ENCODE measurements around the gene OR51G2.
"Not testable (repeated sequence)": the region's sequence is repeated elsewhere in the genome, so short reads cannot be mapped to it uniquely, and the experiment has no call there.

OR51G2 gene, protein sequence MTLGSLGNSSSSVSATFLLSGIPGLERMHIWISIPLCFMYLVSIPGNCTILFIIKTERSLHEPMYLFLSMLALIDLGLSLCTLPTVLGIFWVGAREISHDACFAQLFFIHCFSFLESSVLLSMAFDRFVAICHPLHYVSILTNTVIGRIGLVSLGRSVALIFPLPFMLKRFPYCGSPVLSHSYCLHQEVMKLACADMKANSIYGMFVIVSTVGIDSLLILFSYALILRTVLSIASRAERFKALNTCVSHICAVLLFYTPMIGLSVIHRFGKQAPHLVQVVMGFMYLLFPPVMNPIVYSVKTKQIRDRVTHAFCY

DNA sequence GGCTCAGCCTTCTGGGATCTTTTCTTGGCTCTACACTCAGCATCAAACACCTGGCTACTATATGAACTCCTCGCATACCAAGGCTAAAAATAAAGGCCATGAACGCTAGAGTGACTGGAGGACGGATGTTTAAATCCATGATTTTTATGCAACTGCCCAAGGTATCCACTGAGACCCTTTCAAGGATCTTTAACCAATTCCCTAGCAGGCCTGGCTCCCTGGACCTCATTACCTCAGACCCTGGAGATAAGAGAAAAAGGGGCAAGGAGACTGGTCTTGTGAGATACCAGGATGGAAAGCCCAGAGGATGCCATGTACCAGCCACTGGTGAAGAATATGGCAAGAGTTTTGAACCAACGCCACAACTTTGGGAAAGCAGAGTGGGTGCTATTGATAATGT lies at the start of gene OR51G2:
Gene OR51G2 (minus strand): TSS at position 101 of the 400 bp plus-strand sequence. CDS start 3,687 bp downstream, outside the sequence.
- no peak for DNase-seq (ENCODE audit: low read depth in 2 of 3, low spot score in 1 of 3)

DNA sequence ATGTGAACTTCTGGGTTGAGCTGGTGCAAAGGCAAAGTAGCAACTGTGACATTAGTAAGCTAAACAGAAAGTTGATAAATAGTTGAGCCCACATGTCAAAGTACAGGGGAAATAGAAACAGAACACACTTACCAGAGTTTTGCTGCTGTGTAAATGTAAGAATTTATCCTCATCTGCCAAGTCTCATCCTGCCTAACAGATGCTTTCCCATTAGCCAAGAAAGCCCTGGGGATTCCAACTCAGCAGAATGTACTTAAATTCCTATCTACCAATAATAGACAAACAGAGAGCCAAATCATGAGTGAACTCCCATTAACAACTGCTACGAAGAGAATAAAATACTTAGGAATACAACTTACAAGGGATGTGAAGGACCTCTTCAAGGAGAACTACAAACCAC lies 43.7 kb upstream of the OR51G2 start:
- DNase-seq (ENCODE audit: low read depth in 2 of 3, low spot score in 1 of 3) = no peak

DNA sequence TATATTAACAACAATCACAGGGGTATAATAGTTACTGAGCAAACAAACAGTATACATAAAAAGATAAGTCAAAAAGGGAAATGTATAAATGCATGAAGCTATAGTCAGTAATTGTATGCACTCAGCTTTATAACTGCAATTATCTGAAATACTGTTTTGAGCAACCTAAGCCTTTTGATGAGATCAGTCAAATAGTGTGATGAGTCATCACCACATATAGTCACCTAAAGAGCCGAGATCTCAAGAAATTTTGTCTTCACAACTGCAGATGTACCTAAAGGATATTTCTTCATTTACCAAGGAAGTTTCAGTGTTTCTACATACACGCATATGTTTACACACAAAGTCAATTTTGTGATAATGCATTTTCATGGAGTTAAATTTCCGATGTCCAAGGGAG lies 41.7 kb upstream of the OR51G2 start:
- no peak for DNase-seq (ENCODE audit: low read depth in 2 of 3, low spot score in 1 of 3)

DNA sequence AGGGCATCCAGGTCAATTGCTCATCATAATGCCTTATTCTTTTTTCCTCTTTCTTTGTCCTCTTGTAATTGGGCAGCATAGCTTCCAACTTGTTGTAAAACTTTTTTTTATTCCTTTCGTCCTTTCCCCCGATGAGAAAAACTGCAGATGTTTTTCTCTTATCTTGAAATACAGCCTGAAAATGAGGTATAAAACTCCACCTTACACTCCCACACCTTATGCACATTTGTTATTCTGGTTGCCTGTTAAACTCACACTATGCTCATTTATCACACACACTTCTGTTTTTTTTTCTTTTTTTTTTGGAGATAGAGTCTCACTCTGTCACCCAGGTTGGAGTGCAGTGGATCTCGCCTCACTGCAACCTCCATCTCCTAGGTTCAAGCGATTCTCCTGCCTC lies 38.2 kb upstream of the OR51G2 start:
- no peak for DNase-seq (ENCODE audit: low read depth in 2 of 3, low spot score in 1 of 3)

DNA sequence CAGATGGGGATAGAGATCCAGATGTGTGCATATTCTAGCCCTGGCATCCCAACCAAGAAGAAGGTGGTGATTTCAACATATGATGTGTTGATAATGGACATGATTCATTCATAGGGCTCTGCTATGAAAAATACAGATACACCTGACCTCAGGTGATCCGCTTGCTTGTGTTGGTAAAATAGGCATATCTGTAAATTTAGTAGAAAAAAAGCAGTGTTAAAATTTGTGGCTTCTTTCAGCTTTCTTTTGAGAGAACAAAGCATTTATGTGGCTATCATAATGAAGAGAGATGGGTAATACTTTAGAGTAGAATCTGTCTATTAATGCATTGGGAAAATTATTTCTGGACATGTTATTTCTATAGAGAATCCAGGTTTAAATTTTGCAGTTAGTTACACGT lies 36.5 kb upstream of the OR51G2 start, which contains the start of gene OR51A2:
Gene OR51A2 (minus strand): TSS at position 101 of the 400 bp plus-strand sequence. CDS start 0 bp downstream, at position 101.
- not testable (repeated sequence) for DNase-seq (ENCODE audit: low read depth in 2 of 3, low spot score in 1 of 3)

DNA sequence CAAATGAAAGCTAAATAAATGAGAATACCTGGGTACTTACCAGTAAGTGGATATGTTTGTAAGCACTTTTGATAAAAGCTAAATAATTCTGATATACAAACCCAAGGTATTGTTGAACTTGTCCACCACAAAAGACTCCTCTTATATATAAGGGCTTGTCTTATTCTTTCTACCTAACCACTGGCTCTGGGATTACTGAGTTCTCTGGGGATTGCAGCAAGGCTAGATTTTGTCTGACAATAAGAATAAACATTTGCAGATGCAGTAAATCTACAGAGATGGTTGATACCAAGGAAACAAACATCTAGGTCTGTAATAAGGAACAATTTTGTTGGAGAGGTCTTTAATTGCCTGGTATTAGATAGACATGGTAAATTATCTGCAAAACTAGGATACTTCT lies 28.4 kb upstream of the OR51G2 start, which contains the start of gene OR51A4:
Gene OR51A4 (minus strand): TSS at position 101 of the 400 bp plus-strand sequence. CDS start 505 bp downstream, outside the sequence.
- no peak for DNase-seq (ENCODE audit: low read depth in 2 of 3, low spot score in 1 of 3)

DNA sequence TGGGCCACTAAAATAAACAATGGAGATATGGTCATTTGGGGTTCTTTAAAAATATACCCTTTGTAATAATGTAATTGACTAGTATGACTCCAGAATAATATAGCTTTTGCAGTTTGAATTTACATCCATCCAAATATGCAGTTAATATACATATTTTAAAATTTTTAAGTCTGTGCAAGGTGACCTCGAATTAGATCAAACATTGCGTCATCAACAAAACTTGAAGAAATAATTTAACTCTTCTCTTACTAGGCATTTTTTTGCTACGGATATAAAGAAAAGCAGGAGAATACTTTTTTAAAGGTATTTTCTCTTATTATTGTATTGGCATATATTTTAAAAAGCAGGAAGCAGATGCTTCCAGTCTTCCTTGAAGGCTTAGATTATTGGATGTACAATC lies 17.6 kb upstream of the OR51G2 start:
- no peak for DNase-seq (ENCODE audit: low read depth in 2 of 3, low spot score in 1 of 3)

DNA sequence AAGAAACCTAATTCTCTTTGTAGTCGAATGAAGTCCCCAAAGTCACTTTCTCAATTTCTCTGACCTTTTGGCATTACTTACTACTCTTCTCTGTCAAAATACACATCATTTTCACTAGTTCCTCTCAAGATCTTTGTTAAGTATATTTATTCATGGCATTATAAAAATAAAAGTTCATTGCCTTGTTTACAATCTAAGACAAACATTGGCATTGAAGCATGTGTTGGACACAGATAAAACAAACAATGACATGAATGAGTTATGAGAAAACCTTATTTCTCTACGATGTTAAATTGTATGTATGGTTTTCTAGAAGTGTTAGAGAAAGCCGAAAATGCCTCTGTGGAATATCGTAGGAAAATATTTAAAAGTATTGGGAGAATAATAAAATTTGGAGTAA lies 13.6 kb upstream of the OR51G2 start:
- DNase-seq (ENCODE audit: low read depth in 2 of 3, low spot score in 1 of 3) = no peak

DNA sequence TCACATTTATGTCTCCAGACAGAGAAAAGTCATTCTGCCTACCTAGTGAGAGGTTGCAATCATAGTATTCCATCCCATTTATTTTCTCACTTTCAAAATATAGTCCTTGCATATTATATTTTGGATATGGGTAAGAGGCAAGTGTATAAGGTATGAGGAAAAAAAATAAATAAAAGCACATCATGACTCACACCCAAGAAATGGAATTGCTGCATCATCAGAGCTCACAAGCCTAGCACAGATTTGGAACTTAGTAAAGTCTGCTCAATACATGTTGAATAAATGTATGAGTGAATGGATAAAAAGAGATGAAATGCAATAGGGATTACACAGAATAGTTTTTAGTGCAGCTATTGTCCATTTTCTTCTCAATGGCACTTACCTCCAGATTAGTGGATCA lies 7.5 kb upstream of the OR51G2 start:
- no peak for DNase-seq (ENCODE audit: low read depth in 2 of 3, low spot score in 1 of 3)

DNA sequence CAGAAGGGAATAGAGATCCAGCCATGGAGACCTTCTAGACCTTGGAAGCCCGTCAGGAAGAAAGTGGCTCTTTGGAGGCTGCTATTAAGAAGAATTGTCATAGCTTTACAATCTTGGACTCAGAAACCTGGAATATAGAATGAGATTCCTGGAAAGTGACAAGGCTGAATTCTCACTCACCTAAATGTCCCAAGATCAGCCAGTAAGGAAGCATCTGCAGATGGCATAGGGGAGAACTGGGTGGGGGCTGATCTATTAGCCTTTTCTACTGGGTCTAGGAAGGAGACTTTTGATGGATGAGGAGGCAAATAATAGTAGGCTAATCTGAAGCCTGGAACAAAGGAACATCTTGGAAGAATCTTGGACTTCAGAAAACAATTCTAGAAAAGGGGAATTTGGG lies 5.1 kb upstream of the OR51G2 start, which contains the start of gene OR51G1:
Gene OR51G1 (minus strand): TSS at position 101 of the 400 bp plus-strand sequence. CDS start 0 bp downstream, at position 101.
- DNase-seq (ENCODE audit: low read depth in 2 of 3, low spot score in 1 of 3) = no peak

DNA sequence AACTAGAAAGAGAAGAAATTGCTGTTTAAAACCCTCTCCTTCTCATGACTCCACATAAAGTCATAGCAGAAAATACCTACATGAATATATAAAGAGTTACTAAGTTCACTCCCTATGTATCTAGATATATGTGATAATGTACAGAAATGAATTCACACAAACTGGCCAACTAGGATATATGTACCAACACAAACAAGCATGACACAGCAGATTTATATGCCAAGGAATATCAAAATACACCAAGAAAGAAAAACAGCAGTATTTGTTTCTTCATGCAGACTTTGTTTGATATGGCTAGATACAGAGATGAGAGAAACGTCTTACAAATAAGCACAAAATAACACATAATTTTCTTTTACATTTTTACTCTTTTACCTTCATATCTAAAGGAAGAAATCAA lies 3.2 kb upstream of the OR51G2 start:
- no peak for DNase-seq (ENCODE audit: low read depth in 2 of 3, low spot score in 1 of 3)

DNA sequence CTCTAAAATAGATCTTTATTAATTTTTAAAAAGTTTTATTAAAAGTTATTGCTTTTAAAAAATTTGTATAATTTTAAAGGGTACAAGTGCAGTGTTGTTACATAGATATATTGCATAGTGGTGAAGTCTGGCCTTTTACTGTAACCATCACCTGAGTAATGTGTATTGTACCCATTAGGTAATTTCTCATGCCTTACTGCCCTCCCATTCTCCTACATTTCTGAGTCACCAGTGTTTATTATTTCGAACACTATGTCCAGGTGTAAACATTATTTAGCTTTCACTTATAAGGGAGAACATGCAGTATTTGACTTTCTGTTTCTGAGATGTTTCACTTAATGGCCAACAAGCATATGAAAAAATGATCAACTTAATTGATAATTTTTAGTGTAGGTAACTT lies 2.6 kb upstream of the OR51G2 start:
- DNase-seq (ENCODE audit: low read depth in 2 of 3, low spot score in 1 of 3) = no peak

DNA sequence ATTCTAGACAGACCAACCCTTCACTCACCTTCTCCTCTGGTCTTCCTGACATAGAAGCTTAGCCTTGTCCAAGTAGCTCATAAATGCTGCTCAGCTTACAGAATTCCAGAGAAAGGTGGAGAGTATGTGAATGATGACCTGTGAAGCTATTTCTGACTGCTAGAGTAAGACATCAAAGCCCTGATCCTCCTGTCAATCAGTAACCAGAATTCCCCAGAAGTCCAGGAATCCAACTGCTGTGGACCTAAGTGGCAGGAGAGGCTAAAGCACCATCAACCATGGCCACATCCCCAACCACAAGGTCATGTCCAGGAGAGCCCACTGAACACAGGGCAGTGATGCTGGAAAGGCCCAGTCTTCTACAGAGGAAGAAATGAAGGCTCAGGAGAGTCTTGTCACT lies 2.6 kb downstream of the OR51G2 start:
- no peak for DNase-seq (ENCODE audit: low read depth in 2 of 3, low spot score in 1 of 3)

DNA sequence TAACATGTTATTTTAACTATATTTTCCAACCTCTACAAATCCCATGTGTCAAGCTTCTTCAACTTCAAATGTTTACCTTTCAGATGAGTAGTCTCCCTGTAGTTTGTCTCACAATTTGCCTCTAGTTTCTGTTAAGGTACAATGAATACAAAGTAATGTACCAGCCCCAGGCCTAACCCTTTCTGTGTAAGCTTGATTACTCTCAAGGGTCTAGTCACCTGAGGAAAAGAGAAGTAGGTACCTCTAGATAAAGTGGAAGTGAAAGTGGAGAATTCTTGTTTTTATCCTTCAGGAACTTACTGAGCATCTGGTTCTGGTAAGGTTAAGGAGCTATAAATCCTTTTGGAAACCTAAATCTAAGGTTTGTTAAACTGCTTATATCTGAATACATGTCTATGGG lies 15.7 kb downstream of the OR51G2 start, which contains the start of gene OR51A7:
Gene OR51A7 (plus strand): TSS at position 300 of the 400 bp plus-strand sequence. CDS start 3,587 bp downstream, outside the sequence.
- DNase-seq (ENCODE audit: low read depth in 2 of 3, low spot score in 1 of 3) = no peak

DNA sequence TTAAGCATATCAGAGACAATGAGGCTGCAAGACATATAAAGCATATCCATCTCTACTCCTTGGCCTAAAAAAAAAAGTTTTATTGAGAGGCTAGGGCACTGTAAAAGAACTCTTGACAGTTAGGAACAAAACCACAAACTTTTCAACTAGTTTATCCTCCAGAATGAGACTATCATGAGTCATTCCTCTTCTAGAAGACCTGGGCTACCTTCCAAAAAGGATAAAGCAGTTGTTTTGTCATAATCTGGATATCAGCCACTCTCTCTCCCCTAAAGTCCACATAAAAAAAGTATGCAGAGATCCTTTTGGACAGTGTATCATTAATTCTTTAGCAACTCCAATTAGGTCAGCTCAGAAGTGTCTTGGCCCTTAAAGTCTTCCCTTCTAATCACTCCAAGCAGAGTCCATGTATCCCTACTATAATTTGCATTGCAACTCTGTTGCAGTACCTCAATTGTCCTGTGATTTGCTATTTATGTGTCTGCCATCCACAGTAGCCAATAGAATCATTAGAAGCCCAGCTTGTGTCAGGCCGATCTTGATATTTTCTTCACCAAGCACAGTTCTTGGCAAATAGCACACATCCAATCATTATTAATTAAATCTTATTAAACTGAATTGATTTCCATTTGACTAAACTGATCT lies 27.0 kb downstream of the OR51G2 start:
- DNase-seq (ENCODE audit: low read depth in 2 of 3, low spot score in 1 of 3) = no peak

DNA sequence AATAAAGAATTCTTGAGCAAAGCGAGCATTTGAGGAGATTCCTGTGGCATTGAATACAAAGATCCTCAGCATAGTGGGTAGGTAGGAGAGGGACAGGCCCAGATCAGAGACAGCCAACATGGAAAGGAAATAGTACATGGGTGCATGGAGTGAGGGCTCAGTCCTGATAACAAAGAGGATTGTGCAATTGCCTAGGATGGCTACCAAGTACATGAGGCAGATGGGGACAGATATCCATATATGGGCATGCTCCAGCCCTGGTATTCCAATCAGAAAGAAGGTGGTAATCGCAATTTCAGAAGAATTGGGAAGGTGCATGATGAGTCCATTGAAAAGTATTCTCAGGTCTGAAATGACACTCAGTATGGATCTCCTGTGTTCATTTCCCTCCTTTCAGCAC lies 28.9 kb downstream of the OR51G2 start:
- no peak for DNase-seq (ENCODE audit: low read depth in 2 of 3, low spot score in 1 of 3)

DNA sequence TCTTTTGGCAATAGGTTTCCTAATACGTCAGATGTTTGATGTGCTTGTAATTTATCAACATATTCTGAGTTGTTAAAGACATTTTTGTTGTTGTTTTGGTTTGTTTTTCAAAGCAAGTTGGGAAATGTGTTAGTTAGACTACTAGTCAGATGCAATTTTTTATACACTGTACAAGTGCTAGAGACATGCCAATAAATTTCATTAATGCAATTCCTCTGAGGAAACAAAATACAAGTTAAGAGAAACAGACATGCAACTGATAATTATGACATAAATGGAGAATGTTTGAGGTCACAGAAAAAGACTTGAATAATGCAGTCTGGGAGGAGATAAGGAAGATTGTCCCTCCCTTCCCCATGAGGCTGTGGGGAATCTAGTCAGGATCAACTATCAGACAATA lies 31.6 kb downstream of the OR51G2 start:
- no peak for DNase-seq (ENCODE audit: low read depth in 2 of 3, low spot score in 1 of 3)

DNA sequence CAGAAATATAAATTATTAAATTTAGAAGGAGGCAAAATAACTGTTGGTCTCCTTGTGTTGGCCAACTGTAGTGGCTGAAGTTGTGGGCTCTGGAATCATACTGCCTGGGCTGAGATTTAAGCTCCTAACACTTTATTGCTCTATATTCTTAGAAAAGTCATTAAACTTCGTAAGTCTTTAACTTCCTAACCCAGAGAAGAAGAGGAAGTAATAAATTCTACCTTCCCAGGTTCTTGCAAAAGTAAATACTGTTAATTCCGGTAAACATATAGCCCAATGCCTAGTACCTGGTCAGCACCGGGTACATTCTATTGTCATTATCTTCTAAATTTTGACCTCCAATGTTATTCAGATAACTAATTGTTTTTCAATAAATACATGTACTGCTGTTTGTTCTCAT lies 33.0 kb downstream of the OR51G2 start:
- no peak for DNase-seq (ENCODE audit: low read depth in 2 of 3, low spot score in 1 of 3)

DNA sequence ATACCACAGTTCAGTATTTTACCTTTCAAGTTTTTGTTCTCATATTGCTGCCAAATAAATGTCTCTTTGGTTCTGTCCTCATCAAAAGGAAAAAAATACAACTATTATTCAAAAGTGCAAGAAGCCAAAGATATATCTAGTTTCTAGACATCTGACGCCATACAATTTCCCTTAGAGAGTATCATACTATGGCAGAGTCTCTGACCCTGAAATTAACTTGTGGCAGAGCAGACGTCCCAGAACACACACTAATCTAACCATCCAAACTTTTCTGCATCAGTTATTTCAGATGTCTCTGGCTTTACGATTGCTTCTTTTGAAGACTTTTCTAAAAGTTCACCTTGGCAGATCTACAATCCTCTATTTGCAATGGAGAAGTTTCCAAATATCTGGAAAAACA lies 34.8 kb downstream of the OR51G2 start:
- DNase-seq (ENCODE audit: low read depth in 2 of 3, low spot score in 1 of 3) = no peak

DNA sequence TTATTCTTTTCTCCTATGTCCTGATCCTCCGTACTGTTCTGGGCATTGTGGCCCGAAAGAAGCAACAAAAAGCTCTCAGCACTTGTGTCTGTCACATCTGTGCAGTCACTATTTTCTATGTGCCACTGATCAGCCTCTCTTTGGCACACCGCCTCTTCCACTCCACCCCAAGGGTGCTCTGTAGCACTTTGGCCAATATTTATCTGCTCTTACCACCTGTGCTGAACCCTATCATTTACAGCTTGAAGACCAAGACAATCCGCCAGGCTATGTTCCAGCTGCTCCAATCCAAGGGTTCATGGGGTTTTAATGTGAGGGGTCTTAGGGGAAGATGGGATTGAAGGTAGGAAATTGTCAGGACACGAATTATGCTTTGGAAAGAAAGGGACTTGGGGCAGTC lies 36.6 kb downstream of the OR51G2 start:
- DNase-seq (ENCODE audit: low read depth in 2 of 3, low spot score in 1 of 3) = no peak

DNA sequence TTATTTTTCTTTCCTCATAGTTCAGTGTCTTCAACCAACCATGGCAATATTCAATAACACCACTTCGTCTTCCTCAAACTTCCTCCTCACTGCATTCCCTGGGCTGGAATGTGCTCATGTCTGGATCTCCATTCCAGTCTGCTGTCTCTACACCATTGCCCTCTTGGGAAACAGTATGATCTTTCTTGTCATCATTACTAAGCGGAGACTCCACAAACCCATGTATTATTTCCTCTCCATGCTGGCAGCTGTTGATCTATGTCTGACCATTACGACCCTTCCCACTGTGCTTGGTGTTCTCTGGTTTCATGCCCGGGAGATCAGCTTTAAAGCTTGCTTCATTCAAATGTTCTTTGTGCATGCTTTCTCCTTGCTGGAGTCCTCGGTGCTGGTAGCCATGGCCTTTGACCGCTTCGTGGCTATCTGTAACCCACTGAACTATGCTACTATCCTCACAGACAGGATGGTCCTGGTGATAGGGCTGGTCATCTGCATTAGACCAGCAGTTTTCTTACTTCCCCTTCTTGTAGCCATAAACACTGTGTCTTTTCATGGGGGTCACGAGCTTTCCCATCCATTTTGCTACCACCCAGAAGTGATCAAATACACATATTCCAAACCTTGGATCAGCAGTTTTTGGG lies 37.2 kb downstream of the OR51G2 start, which contains the start of gene OR51T1:
Gene OR51T1 (plus strand): TSS at position 41 of the 641 bp plus-strand sequence. CDS start 0 bp downstream, at position 41.
- DNase-seq (ENCODE audit: low read depth in 2 of 3, low spot score in 1 of 3) = no peak

DNA sequence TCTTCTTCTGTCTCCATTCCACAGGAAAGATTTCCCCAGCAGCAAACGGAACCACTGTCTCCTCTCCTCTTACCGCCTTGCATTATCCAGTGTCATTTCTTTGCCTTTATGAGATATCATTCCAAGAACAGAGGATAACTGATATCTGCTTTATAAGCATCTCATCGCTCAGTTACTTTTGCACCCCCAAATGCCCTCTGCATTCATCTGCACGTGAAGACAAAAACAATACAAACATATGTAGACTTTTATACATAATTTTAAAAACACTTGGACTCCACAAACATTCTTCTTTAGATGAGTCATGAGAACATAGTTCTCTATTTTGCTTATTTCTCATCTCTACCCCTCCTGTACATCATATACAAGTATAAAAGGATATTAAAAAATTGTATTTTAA lies 38.0 kb downstream of the OR51G2 start:
- DNase-seq (ENCODE audit: low read depth in 2 of 3, low spot score in 1 of 3) = no peak

Measured in stimulated activated CD4-positive, alpha-beta T cell treated with anti-CD3 and anti-CD28 coated beads, Interleukin-12 subunit alpha, Interleukin-12 subunit beta, amount 100 ng/mL, for 48 hours (primary cell).